GM21423 (cell line): Measurements from ENCODE around the gene PRKCE.

Source experiments
- ATAC-seq: cut with Tn5 transposase; IDR thresholded peaks from one replicate; pipeline ENCODE4 v1.9.1; 2021; ENCODE audit warnings: mild to moderate bottlenecking, moderate library complexity; ENCODE audit not compliant: unreplicated experiment

PRKCE gene

DNA sequence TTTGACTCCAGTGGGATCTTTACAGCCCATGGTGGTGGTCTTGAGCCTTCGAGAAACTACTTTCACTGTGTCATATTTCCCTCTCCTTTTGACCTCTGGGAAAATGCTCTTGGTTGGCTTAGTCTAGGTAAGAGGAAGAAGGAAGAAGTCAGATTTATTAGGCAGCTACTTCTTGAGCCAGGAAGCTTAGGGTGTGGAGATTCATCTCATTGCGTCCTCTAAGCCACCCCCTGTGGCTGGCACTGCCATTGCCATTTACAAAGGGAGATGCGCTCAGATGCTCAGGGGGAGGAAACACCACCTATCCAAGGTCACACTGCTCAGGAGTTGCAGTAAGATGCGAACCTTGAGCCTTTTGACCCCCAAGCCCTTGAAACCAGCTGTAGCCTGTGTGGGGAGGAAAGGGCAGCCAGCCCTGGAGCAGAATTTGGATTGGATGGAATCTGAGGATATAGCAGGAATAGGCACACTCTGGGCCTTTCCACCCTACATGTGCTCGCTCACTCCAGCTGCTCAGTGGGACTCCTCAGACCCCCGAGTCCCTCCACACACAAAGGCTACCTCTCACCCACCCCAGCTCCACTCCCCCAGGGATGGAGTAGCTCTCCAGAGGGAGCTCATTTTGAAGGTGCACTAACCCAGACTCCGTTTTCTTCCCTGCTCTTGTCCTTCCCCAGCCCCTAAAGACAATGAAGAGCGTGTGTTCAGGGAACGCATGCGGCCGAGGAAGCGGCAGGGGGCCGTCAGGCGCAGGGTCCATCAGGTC lies 324.5 kb downstream of the PRKCE start:
- no peak for ATAC-seq

GRCh38 chr2:45978302-45978859 lies 326.9 kb downstream of the PRKCE start:
- no peak for ATAC-seq

GRCh38 chr2:45979065-45979464 lies 327.6 kb downstream of the PRKCE start:
- ATAC-seq = no peak

GRCh38 chr2:45980161-45980865 lies 328.8 kb downstream of the PRKCE start:
- ATAC-seq = no peak

- no peak for ATAC-seq
Measured at GRCh38 chr2:45981384-45981930, 330.0 kb downstream of the PRKCE start.

DNA sequence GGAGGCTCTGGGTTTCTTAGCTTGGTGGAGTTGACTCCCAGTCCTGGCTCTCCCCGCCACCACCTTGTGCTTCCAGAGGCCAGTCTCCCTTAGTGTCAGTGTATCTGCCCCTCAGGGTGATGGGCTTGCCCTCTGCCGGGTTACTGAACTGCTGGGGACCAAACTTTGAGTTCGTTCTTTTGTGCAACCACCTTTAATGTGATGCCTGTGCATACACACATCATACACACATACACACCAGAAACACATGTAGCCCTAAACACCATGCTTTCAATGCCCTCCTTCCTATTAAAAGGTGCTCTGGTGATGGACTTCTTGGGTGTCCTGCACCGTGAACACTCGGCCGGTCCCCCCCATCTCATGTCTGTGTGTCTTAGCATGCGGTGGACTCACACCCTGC lies 330.6 kb downstream of the PRKCE start:
- no peak for ATAC-seq

DNA sequence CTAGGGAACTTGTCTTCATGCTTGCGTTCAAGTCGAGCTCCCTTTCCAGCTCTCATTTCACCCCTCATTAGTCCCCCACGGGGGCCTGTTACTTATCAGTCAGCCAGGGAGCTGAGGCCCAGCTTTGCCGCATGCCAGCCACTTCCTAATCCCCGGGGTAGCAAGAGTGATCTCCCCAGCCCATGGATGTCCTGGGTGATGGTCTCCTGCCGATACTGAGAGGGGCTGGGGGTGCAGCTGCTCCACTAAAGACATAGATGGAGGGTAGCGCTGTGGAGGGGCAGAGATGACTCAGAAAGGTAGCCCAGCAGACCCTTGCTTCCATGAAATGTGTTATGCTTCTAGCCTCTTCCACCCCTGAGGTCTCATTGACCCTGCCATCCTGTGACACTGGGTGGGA lies 331.7 kb downstream of the PRKCE start:
- ATAC-seq = no peak

DNA sequence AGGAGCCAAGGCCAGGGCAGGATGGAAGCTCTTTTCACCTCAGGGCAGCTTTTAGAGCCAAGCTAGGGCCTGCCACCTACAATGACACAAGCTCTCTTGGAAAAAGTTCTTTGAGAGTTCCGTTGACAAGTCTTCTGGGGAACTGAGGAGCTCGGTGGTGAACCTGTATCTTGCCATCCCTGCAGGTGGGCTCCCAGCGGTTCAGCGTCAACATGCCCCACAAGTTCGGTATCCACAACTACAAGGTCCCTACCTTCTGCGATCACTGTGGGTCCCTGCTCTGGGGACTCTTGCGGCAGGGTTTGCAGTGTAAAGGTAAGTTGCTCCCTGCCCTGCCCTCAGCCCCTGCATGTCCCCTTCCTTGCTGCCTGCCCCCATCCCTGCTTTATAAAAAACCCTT lies 332.9 kb downstream of the PRKCE start:
- no peak for ATAC-seq

DNA sequence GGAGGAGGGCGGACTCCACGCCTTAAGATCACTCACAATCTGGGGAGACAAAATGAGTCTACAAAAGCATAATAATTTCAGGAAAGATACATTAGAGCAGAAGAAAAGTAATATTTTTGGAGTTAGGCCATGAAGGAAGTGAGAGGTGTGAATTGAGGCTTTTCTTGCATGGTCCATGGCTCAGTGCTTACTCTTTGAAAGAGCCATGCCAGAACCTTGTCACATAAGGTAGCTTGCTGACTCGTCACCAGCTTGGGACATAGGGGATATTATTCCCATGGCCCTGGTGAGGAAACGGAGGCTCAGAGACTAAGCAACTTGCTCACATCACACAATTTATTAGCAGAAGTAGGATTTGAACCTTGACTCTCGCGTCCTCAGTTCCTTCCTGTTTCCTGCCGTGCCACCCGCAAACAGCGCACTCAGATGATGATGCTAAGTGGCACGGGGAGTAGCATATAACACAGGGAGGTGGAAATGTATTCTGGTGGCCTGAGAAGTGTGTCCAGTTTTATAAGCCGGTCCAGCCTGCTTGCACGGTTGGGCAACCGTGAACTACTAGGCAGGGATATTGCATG lies 333.5 kb downstream of the PRKCE start:
- ATAC-seq = no peak

DNA sequence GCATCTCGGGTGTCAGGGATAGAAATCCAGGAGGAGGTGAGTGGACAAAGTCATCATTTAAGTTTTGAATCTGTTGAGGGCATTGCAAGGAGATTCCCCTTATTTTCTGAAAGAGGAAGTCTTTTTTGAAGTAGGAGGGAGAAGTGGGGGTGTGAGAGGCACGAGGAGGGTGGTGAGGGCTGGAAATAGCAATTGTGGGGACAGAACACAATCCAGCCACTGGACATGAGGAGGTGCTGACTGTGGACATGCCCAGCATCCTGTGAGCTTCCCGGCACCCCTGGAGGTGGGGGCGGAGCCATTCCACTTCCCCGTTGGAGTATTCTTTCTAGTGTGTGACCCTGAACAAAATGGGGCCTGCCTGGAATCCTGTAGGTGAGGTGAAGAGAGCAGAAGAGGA lies 335.0 kb downstream of the PRKCE start:
- no peak for ATAC-seq

DNA sequence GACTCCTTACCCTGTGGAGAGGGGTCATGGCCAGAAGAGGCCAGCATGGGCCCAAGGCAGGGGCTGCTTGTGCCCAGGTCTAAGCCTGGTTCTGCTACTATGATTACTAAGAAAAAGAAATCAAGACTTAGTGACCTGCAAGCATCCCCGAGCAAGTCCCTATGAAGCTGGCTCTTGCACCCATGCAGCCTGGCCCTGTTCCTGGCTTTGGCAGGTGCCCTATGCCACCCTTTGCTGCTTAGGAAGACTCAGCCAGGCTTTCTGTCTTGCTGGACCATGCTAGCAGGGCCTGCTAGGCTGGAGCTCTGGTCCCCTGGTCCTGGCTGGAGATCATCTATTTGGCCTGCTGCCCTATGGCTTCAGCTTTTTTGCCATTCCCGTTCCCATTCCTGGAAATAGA lies 336.4 kb downstream of the PRKCE start:
- ATAC-seq = no peak

DNA sequence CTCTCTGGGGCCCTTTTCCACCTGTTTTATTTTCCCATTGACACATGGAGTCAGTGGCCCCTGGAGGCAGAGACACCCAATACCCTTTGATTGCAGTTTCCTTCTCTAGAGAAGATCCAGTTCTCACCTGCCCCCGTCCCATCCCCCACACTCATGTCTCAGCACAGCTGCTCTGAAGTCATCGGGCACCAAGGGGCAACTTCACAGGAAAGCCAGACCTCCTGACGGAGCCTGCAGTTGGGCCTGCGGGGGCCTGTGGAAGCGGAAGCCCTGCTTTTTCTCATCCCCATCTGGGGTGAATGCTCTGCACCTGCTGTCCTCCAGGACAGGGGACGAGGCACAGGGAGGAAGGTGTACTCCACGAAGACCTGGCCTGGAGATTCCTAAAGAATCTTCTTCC lies 337.4 kb downstream of the PRKCE start:
- no peak for ATAC-seq

DNA sequence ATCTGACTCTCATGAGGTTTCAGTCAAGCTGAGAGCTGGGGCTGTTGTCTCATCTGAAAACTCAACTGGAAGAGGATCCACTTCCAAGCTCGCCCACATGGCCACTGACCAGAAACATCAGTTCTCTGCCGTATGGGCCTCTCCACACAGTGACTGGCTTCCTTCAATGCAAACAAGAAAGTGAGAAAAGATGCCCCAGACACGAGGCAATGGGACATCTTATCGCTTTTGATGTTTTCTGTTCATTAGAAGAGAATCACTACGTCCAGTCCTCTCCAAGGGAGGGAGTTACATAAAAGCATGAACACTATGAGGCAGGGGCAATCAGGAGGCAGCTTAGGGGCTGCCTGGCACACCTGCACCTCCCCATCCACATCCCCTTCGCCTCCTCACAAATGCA lies 338.7 kb downstream of the PRKCE start:
- ATAC-seq = no peak

GRCh38 chr2:45992021-45992740 lies 340.7 kb downstream of the PRKCE start:
- no peak for ATAC-seq

DNA sequence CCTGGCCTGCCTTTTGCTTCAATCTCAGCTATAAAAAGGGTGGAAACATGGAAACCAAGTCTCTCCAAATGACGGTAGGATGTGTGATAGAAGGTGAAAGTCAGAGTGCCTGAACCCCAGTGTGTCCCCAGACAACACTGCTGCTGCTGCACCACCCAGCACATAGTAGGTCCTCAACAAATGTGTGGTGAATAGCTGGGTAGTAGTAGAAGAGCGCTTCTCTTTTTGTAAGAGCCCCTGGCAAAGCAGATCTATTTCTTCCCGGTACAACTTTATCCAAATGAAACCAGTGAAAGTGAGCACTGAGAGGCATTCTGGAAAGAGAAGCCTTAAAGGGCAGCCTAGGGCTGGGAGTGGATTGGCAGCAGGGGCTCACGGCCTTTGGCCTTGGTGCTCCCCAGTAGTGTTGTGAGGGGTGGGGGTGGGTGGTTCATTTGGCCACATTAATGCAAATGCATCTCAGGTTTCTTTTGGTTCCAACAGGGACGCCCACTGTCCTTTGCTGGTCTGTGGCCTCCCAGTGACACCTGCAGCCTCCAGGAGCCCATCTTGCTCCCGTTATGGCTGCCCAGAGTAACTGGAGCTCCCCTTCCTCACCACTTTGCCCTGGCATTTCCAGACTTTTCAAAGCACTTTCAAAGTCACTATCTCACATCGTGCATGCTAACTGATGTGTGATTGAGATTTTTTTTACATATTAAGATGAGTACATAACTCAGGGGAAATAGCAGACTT lies 341.4 kb downstream of the PRKCE start:
- ATAC-seq = no peak

GRCh38 chr2:45993476-45993991 lies 342.1 kb downstream of the PRKCE start:
- ATAC-seq = no peak

- ATAC-seq = no peak
Measured at GRCh38 chr2:45994060-45994459, 342.6 kb downstream of the PRKCE start.

DNA sequence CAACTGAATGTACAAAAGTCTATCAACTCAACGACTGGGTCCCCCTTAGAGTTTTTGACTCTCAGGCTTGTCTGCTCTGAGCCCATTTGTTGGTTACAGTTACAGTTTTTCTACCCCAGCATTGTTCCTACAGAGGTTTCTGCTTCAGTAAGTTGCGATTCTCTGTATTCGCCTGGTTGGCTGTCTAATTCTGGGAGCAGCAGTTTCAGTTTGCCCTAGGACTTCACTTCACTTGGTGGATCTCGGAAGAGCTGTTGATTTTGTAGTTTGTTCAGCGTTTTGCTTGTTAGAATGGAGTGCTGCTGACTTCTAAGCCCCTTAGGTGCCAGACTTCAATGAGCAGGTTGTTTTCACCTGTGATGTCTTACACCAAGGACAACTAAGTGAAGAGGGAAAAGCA lies 349.2 kb downstream of the PRKCE start:
- no peak for ATAC-seq

DNA sequence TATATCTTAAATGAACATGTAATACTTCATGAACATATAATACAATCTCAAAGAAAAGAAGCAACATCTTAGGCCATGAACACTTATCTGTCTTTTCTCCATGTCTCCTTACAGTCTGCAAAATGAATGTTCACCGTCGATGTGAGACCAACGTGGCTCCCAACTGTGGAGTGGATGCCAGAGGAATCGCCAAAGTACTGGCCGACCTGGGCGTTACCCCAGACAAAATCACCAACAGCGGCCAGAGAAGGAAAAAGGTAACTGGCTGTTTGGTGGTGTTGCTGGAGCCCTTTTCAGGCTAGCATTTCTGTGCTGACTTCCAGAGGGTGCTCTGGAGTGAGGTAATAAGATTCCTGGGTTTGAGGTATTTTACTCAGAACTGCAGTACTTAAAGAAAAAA lies 349.8 kb downstream of the PRKCE start:
- no peak for ATAC-seq
